HG02763 (cell line): ENCODE measurements around the gene TRPM2.
"Not testable (repeated sequence)": the region's sequence is repeated elsewhere in the genome, so short reads cannot be mapped to it uniquely, and the experiment has no call there.

Experiments used
- ATAC-seq: cut with Tn5 transposase; IDR thresholded peaks from one replicate; pipeline ENCODE4 v1.9.1; 2021; ENCODE audit warnings: mild to moderate bottlenecking, moderate library complexity; ENCODE audit not compliant: unreplicated experiment

Gene TRPM2

DNA sequence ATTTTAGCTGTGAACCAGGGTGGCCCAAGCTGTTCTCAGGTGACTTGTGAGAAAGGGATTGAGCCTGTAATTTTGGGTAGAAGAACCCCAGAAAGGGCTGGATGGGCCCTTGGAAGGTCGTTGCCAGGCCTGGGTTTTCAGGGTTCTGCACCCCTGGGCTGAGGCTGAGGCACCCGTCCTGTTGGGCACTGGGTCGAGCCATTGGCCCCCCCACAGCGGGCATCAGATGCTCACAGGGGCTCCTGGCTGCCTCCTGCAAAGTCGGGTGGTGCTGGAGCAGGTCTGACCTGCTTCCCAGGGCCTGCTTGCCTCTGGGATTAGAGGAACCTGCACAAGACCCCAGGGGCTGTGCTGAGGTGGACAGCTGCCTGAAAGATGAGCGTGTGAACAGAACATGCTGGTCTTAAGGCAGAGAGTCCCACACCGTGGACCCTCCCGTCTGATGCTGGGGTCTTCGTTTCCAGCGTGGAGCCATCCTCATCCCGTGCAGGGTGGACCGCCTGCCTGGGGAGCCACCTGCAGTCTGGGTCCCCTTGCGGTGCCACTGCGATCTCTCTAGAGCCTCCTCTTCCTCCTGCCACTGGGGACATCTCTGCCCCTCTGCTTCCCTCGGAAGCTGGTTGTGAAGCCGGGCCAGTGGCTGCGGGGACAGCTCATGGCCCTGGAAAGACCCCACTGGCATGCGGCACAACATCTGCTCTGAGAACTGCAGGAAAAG, 1.7 kb upstream of the TRPM2 start:
- ATAC-seq, result no peak

DNA sequence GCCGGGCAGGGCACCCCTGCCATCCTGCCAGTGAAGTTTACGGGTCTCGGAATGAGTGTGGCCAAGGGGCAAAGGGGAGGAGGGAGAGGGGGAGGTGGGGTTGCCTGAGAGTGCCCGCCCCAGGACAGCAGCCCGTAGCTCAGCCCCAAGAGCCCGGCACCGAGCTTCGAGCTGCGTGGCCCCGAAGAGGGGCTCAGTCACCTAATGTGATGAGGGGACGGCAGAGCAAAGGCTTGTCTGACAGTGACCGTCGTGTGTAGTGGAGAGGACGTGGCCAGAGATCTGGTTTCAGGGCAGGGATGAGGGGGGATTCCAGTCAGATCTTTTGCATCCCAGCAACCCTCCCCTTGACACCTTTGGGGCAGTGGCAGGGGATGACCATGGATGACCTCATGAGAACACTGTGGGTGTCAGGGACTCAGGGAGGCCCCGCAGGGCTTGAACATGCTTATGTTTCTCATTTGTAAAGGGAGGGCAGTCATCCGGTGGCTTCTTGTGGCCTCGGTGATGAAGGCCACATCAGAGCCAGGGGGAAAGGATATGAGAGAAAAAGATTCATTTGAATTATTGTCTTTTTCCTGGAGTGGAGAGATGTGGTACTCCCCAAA, 1.1 kb upstream of the TRPM2 start:
- no peak for ATAC-seq

DNA sequence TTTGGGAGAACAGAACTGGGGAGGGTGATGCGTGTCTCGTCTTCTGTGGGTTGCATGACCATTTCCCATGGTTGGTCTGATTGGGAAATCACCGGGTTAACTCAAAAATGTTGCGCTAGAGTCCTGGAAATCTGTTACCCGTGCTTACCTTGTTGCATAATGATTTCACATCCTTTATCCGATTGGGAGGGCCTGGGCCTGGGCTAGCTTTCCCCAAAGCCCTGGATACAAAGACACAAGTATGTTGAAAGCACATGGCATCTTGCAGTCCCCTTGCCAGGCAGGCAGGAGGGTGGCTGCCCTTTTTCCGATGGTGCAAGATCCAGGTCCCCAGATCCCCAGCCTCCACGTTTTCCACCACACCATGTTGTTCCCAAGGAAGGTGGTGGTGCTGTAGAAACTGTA, 582 bp downstream of the TRPM2 start:
- no peak for ATAC-seq

DNA sequence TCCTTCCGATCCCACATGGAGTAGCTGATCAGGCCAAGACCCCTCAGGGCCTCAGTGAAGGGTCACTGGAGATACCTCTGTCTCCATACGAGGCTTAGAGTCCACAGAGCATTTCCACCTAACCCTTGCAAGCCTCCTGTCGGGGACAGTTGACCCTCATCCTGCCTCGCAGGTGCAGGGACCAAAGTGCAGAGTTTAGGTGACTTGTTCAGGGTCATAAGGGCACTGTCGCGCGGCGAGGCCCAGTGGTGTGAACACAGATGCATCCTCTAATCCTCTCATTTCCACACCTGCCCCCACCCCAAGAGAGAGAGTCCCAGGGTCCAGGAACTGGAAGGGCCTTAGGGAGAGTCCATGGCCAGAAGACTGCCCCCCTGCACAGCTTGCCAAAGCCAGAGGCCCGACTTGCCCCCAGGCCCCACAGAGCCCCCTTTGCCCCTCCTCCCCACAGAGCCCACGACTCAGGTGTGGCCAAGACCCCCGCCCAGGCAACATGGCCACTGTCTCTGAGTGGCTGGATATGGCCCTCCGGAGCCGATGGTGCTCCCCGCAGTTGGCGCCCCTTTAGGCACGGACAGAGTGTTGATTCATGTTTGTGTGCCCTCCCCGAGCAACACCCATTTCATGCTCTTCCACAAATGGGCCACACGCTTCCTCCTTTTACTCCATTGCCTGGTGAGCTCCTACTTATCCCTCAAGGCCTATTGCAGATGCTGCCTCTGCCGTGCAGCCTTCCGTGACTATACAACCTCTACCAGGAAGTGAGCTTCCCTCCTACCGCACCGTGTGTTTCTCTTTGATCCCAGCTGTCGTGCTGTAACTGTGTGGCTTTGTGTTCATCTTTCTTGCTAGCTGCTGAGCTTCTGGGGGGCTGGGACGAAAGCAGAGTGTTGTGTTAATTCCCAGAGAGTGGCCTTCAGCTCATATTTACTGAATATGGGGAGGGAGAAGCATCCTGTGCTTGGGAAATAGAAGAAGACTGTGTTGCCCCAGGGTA, 1.7 kb downstream of the TRPM2 start:
- ATAC-seq, result no peak

DNA sequence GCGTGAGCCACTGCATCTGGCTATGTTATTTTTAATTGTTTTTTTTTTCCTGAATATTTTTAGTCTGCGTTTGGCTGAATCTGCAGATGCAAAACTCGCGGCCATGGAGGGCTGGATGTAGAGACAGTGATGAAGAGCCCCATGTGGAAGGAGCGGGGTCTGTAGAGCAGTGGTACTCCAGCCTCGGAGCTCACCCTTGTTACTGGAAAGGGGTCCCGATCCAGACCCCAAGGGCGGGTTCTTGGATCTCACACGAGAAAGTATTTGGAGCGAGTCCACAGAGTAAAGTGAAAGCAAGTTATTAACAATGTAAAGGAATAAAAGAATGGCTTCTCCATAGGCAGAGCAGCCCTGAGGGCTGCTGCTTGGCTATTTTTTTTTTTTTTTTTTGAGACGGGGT, 2.7 kb downstream of the TRPM2 start:
- no peak for ATAC-seq

DNA sequence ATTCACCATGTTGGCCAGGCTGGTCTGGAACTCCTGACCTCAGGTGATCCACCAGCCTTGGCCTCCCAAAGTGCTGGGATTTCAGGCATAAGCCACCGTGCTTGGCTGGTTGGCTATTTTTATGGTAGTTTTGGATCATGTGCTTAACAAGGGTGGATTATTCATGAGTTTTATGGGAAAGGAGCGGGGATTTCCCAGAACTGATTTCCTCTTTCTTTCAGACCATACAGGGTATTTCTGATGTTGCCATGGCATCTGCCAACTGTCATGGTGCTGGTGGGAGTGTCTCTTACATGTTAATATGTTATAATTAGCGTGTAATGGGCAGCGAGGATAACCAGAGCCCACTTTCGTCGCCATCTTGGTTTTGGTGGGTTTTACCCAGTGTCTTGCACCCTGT, 3.2 kb downstream of the TRPM2 start:
- no peak for ATAC-seq

DNA sequence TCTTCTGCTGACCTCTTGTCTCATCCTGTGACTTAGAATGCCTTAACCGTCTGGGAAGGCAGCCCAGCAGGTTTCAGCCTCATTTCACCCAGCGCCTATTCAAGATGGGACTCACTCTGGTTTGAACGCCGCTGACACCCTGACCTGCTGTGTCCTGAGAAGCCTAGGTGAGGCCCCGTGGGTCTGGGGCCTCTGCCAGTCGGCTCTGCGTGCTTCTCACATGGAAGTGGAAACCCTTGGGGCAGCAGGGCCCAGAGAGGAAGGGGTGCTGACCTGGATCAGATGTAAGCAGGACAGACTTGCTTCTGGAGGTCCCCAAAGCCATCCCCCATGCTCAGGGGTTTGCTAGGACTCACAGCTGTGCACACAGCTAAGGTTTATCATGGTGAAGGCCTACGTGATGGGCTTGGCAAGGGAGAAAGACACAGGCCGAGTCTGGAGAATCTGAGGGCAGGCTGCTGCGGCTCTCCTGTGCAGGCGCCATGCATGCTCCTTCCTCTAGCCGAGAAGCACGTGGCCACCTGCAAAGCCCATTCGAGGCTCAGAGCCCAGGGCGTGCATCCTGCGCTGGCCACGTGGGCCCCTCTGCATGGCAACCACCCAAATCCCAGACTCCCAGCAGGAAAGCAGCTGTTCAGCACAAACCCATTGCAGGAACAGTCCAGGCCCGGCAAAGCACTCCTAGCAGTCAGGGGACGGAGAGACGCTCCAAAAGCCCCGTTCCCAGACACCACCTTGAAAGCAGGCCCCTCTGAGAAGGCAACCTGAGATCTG, 3.8 kb downstream of the TRPM2 start:
- ATAC-seq, result no peak

DNA sequence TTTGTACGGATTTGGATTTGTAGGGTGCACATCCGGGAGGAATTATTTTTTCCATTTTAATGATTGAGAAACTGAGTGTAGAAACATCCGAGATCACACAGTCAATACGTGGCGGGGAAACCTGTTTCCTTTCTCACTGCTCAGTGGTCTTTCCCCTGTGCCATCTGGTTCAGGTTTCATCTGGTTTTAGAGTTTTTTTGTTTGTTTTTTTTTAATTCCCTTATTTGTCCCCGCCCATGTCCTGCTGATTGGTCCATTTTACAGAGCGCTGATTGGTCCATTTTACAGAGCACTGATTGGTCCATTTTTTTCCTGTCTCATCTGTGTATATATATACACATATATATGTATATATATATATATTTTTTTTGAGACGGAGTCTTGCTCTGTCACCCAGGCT, 6.0 kb downstream of the TRPM2 start:
- ATAC-seq, result no peak

DNA sequence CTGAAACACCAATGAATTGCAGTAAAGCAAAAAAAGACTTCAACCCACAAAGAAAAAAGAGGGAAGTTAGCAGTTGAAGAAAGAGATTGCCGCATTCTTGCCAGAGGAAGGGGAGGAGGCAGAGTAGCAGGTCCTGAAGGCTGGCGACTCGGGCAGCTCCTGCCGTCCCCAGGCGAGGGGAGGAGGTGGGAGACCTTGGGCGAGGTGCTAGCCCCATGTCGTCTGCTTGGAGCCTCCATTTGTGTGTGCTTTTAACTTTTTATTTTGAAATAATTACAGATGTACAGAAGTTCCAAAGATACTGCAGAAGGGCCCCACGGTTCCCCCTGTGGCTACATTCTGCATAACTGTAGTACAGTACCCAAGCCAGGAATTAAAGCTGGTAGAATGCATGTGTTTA, 6.7 kb downstream of the TRPM2 start:
- ATAC-seq, result no peak

DNA sequence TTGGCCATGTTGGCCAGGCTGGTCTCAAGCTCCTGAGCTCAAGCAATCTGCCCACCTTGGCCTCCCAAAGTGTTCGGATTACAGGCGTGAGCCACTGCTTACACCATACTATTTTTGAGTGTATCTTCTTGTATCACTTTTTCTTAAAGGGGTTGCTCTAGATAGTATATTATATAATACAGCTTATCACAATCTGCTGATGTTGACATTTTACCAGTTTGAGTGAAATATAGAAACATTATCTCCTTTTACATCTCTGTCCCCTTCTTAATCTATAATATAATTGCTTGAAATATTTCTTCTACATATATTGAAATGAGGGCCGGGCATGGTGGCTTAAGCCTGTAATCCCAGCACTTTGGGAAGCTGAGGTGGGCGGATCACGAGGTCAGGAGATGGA, 8.5 kb downstream of the TRPM2 start:
- not testable (repeated sequence) for ATAC-seq

DNA sequence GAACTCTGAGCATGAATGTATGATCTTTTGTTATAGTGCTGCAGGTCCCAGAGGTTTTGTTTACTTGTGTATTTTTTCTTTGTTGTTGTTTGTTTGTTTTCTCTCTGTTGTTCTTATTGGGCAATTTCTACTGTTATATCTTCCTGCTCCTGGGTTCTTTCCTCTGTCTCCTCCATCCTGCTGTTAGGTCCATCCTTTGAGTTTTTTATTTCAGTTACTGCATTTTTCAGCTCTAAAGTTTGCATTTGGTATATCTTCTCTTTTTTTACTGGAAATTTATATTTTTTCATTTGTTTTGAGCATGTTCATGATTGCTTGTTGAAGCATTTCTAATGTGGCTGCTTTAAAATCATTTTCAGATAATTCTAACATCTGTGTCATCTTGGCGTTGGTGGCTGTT, 9.9 kb downstream of the TRPM2 start:
- no peak for ATAC-seq

DNA sequence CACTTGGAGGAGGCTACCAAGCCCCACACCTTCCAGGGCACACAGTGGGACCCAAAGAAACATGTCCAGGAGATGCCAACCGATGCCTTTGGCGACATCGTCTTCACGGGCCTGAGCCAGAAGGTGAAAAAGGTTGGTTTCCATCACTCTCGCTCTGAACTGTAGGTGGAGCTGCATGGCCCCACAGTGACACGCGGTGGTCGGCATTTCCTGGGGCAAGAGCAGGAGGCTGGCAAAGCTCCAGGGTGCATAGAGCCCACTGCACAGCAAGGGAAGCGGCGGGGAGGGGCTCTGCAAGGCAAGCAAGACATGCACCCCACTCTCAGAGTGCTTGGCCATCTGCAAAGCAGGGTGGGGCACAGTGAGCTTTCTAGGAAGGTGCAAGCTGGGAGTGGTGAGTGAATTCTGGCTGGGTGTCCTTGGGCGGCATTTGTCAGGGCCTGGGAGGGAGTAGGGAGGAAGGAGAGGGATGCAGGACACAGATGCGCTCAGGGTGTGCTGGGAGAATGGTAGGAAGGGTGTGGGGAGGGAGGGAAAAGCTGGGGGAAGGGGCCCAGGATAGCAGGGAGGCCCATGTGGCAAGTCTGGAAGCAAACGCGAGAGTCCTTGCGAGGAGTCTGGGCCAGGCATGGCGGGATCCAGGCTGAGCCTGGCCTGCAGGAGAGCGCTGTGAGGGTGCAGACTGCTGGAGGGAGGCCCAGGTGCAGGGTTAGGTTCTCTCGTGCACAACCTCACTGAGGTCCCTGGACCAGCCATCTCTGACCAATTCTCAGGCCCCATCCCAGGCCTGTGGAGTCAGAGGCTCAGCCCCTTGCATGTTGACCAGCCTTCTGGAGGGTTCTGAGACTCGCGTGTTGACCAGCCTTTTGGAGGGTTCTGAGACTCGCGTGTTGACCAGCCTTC, 11.0 kb downstream of the TRPM2 start:
- ATAC-seq, result no peak

DNA sequence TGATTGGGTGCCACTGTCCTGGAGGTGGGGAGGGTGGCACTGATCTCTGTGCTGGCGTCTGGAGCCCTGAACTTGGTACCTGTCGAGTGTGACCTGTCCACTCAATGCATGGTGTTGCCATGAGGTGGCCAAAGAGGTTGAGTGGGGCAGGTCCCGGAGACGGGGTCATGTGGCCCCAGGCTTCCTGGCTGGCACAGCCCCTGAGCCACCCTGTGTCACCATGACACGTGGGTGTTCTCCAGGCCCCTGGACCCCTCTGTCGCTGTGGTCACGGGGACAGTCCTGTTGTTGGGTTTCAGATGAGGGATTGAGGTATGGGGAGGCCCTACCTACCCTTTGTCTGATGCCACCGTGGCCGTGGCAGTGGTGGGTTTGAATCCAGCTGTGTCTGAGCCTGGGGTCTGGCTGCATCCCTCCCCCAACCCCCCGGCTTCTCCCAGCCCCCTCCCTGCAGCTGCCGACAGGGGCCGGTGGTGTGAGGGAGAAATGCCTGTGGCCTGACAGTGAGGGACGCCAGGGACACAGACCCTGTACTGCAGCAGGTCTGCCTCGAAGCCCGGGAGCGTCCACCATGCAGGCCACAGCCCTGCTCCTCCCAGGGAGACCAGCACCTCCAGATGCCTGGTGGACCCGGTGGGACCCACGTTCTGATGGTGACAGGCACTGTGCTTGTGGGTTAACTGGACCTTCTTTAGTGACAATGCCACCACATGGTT, 12.0 kb downstream of the TRPM2 start:
- ATAC-seq, result no peak

DNA sequence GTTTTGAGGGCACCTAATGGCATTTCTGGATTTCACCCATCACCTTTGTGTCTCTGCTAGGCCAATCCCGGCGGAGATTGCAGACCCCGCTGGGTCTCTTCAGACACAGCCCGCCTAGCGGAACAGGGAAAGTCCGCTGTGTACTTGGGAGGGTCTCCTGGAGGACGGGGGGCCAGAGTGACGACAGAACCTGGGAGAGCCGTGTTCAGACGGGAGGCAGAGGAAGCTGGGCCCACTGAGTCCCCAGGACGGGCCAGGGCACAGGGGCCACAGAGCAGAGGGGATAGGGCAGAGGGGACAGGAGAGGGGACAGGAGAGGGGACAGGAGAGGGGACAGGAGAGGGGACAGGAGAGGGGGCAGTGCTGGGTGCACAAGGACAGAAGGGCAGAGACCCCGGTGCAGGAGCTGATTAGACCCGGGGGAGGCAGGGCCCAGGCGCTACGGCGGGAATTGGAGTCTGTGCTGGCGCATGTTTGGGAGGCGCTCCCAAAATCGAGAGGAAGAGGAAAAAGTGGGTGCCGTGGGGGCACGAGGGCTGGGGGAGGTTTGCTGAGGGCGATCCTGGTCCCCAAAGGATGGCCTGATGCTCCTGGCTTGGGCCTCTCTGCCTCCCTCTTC, 12.7 kb downstream of the TRPM2 start:
- ATAC-seq, result no peak

DNA sequence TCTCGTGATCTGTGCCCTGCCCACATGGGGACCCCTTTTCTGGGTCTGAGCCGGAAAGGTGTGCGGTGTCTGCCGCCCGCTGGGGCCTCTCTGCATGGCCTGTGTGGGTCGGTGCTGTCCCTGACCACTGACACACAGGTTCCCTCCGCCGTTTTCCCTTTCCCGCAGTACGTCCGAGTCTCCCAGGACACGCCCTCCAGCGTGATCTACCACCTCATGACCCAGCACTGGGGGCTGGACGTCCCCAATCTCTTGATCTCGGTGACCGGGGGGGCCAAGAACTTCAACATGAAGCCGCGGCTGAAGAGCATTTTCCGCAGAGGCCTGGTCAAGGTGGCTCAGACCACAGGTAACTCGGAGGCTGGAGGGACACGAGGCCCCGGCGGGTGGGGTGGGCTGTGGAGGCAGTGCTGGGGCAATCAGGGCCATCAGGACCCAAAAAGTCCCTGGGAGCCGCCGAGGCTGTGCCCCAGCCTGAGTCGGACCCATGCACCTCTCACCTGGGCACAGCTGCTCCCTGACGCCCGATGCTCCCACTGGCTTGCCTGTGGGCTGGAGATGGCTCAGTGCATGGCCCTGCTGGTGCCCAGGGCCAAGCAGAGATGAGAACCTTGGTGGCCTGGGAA, 13.3 kb downstream of the TRPM2 start:
- ATAC-seq, result no peak

DNA sequence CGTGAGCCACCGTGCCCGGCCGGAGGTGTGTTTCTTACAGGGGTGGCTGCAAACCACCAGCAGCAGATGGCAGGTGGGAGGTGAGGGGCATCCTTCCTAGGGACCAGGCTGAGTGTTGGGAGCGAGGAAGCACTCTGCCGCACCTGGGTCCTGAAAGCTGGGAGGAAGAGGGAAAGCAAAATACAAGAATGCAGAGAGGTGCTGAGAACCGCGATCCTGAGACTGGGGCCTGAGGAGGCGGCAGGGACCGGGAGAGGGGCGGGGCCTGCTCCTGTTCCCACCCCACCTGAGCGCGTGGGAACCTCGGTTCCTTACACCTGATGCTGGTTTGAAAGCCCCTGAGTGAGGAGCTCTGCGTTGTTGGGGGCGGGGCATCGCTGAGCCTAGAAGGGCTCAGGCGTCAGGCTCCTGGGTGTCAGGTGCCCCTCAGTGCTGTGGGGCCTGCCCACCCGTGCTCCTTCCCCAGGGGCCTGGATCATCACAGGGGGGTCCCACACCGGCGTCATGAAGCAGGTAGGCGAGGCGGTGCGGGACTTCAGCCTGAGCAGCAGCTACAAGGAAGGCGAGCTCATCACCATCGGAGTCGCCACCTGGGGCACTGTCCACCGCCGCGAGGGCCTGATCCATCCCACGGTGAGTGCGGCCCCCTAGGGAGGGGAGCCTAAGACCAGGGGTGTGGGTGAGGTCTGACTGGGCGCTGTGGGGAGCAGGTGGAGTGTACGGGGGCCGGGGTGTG, 15.5 kb downstream of the TRPM2 start:
- ATAC-seq, result no peak

DNA sequence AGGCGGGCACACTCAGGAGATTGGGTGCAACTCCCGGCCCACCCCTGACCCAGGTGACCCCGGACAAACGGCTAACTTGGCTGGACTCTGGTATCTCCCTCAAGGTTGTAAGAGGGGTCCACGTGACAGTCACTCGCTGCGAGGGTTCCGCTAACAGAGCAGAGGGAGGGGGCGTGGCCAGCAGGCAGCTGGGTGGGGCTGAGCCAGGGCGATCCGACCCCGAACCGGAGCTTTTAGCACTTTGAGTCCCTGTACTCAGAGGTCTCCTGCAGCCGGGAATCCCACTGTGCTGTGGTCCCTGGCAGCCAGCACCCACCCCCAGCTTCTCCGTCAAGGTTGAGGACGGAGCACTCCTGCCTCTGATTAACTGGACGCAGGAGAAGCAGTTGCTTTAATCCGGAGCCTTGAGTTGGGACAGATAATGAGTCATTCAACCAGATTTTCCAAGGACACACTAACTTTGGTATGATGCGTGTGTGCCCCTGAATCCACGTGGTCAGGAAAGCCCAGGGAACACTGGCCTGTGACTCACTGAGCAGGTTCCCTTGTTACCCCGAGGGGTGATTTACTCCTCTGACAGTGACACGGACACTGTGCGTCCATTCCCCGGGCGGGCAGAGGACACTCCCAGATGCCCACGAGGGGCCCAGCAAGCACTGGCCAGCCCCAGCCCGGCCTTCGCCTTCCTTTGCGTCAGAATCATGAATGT, 16.8 kb downstream of the TRPM2 start:
- no peak for ATAC-seq
